SK-N-SH (cell line): ENCODE measurements around the gene PROM1. TPM values are rescaled to one million over a fixed set of nuclear protein-coding genes. Genes with fewer than 3 reads are reported as not detected.

ENCODE experiments used
- CTCF ChIA-PET: fragments of 300-600, 350-600 bp; formaldehyde crosslinking; extraction: SDS; loops from one replicate; lab custom pipeline; 2021; lab: Yijun Ruan, JAX
- POLR2A ChIA-PET: fragments of 350-600 bp; sonication (Branson Sonifier 250); formaldehyde crosslinking; extraction: SDS; loops from one replicate; lab custom pipeline; 2020; ENCODE audit warnings: antibody characterized with exemption, inconsistent platforms; lab: Yijun Ruan, JAX
- DNase-seq: peaks from one replicate; pipeline ENCODE4 v3.0.0; 2012
- H2AFZ ChIP-seq: fragments of 200-600 bp; sonication (generic); 2 replicates; pipeline ENCODE4 v1.8.1; 2016; ENCODE audit warnings: antibody characterized with exemption, mild to moderate bottlenecking, low read depth
- H3F3A ChIP-seq: fragments of 200-600 bp; sonication (generic); replicated peaks from 2 replicates; pipeline ENCODE3; 2016; ENCODE audit warnings: antibody characterized with exemption, mild to moderate bottlenecking; ENCODE audit not compliant: insufficient read depth
- H3K27ac ChIP-seq, 2 experiments: fragments of 200-500 bp in 1 of 2; fragments of 200-600 bp in 1 of 2; sonication (Bioruptor generic) in 1 of 2; sonication (generic), shearing (Covaris generic) in 1 of 2; 2 replicates each; pipeline versions ENCODE4 v1.5.1 to v1.6.1; 2014 to 2016; ENCODE audit warnings: low read depth in 2 of 2, inconsistent platforms in 1 of 2, low read length in 1 of 2, mild to moderate bottlenecking in 1 of 2, mixed read lengths in 1 of 2
- H3K27me3 ChIP-seq: fragments of 200-600 bp; sonication (generic), shearing (Covaris generic); 2 replicates; pipeline ENCODE4 v1.6.1; 2016; ENCODE audit warnings: mixed run types; ENCODE audit not compliant: insufficient read depth
- H3K36me3 ChIP-seq, 2 experiments: fragments of 200-500 bp in 1 of 2; fragments of 200-600 bp in 1 of 2; sonication (Bioruptor generic) in 1 of 2; sonication (generic) in 1 of 2; replicated peaks in 1 of 2; 2 replicates each; pipeline versions ENCODE3 to v1.5.1; 2014 to 2016; ENCODE audit warnings: low read length in 1 of 2, mild to moderate bottlenecking in 1 of 2; ENCODE audit not compliant: insufficient read depth in 2 of 2, control insufficient read depth in 1 of 2
- H3K4me1 ChIP-seq, 2 experiments: fragments of 200-500 bp in 1 of 2; fragments of 200-600 bp in 1 of 2; sonication (Bioruptor generic) in 1 of 2; sonication (generic), shearing (Covaris generic) in 1 of 2; 2 replicates each; pipeline versions ENCODE4 v1.5.1 to v1.6.1; 2014 to 2016; ENCODE audit warnings: low read depth in 1 of 2, low read length in 1 of 2, mixed run types in 1 of 2; ENCODE audit not compliant: insufficient read depth in 2 of 2, control insufficient read depth in 1 of 2
- H3K4me2 ChIP-seq: fragments of 200-600 bp; sonication (generic), shearing (Covaris generic); 2 replicates; pipeline ENCODE4 v1.6.1; 2017; ENCODE audit warnings: mixed run types
- H3K4me3 ChIP-seq, 2 experiments: fragments of 200-500 bp in 1 of 2; fragments of 200-600 bp in 1 of 2; sonication (Bioruptor generic) in 1 of 2; sonication (generic), shearing (Covaris generic) in 1 of 2; 2 replicates each; pipeline versions ENCODE4 v1.5.1 to v1.8.1; 2014 to 2016; ENCODE audit warnings: low read depth in 2 of 2, inconsistent platforms in 1 of 2, low read length in 1 of 2, mild to moderate bottlenecking in 1 of 2, mixed read lengths in 1 of 2, moderate library complexity in 1 of 2
- H3K79me2 ChIP-seq: fragments of 200-600 bp; sonication (generic); 2 replicates; pipeline ENCODE4 v1.8.1; 2017; ENCODE audit warnings: mild to moderate bottlenecking; ENCODE audit not compliant: insufficient read depth
- H3K9ac ChIP-seq: fragments of 200-600 bp; sonication (generic); 2 replicates; pipeline ENCODE4 v1.6.1; 2017; ENCODE audit warnings: mixed run types
- H3K9me2 ChIP-seq: fragments of 200-600 bp; sonication (generic); 2 replicates; pipeline ENCODE4 v1.6.1; 2017; ENCODE audit warnings: mixed run types
- H3K9me3 ChIP-seq: fragments of 200-600 bp; sonication (generic); 2 replicates; pipeline ENCODE4 v1.6.1; 2017; ENCODE audit warnings: mixed run types, mild to moderate bottlenecking, moderate library complexity
- H4K20me1 ChIP-seq: fragments of 200-600 bp; sonication (generic); 2 replicates; pipeline ENCODE4 v1.6.1; 2017; ENCODE audit warnings: mild to moderate bottlenecking, mixed run types; ENCODE audit not compliant: insufficient read depth
- FOXJ3 ChIP-seq: sonication (generic); formaldehyde crosslinking; IDR thresholded peaks from 2 replicates; pipeline ENCODE4 v1.5.1; 2020; ENCODE audit warnings: mild to moderate bottlenecking, missing genetic modification reagents
- JUND ChIP-seq: IDR thresholded peaks from 2 replicates; pipeline ENCODE4 v1.4.0; 2012
- MAX ChIP-seq: IDR thresholded peaks from 2 replicates; pipeline ENCODE4 v1.4.0; 2012; ENCODE audit warnings: low read depth
- NFIC ChIP-seq: IDR thresholded peaks from 2 replicates; pipeline ENCODE4 v1.4.0; 2012; ENCODE audit warnings: borderline replicate concordance
- RAD21 ChIP-seq: IDR thresholded peaks from 2 replicates; pipeline ENCODE4 v1.6.1; 2012; ENCODE audit warnings: mild to moderate bottlenecking, low read length
- REST ChIP-seq: IDR thresholded peaks from 2 replicates; pipeline ENCODE4 v1.6.1; 2012; ENCODE audit warnings: mild to moderate bottlenecking, low read depth, low read length, moderate library complexity
- SIN3A ChIP-seq: IDR thresholded peaks from 2 replicates; pipeline ENCODE4 v1.6.1; 2012; ENCODE audit warnings: low read depth, mild to moderate bottlenecking, low read length, moderate library complexity, borderline replicate concordance
- TAF1 ChIP-seq: IDR thresholded peaks from 2 replicates; pipeline ENCODE4 v1.6.1; 2012; ENCODE audit warnings: low read depth, mild to moderate bottlenecking, low read length, moderate library complexity, borderline replicate concordance
- USF2 ChIP-seq: fragments of 150-350 bp; IDR thresholded peaks from 2 replicates; pipeline ENCODE4 v1.6.1; 2017; ENCODE audit warnings: antibody characterized with exemption, low read length, low read depth, borderline replicate concordance
- ZBTB33 ChIP-seq: IDR thresholded peaks from 2 replicates; pipeline ENCODE4 v1.4.0; 2012; ENCODE audit warnings: low read depth, borderline replicate concordance
- WGBS: methylation state at CpG from one replicate; pipeline ENCODE4 v1.1.6; 2017; ENCODE audit warnings: low lambda C conversion rate; 5-methylcytosine and 5-hydroxymethylcytosine counted together
- polyA plus RNA-seq, 3 experiments: library from polyadenylated mRNA; depleted of rRNA; stranded (reverse); fragments of >200 nt; gene quantifications; 2 replicates each; pipeline ENCODE4 v1.2.3, GENCODE V29; 2012

Gene PROM1
- polyA plus RNA-seq, 1 of the 3 experiments (the other 2 are of a cell fraction): not detected

- H2AFZ ChIP-seq: no peak overlapping the region
- H3K36me3 ChIP-seq: no peaks in the 10 kb centered on the region
- no peak overlapping the region for H3K27ac ChIP-seq
- ChIA-PET POLR2A (no interaction called here), CTCF (interaction anchor here (0.9 to 5.5 kb wide), 10 partner anchors 9 to 518 kb away, joined by 3 to 32 read pairs (median 4); no protein-coding TSS in a partner anchor)
- H3K4me1 ChIP-seq: peaks cover 0 to 9% of the 10 kb centered on the region in 2 experiments; a peak in 1 of 4 replicates
- no peak overlapping the region for H3K4me2 ChIP-seq
- no peak for DNase-seq
- no peaks in the 10 kb centered on the region for H3F3A ChIP-seq
- 56% methylated on average over 4 of the region's 4 CpGs for WGBS
- no peak overlapping the region for H3K9ac ChIP-seq
- H3K27me3 ChIP-seq: no peaks in the 10 kb centered on the region; the same call in 1 of the 2 replicates
- no peaks in the 10 kb centered on the region for H3K9me3 ChIP-seq
- H4K20me1 ChIP-seq: no peaks in the 10 kb centered on the region
- H3K4me3 ChIP-seq: no peak overlapping the region
- no peaks in the 10 kb centered on the region for H3K9me2 ChIP-seq
- TF ChIP-seq ZBTB33 (no peak), JUND (no peak), USF2 (no peak), SIN3A (no peak), FOXJ3 (CRISPR knock-in tag) (no peak), TAF1 (no peak), RAD21 (no peak), NFIC (no peak), REST (no peak), MAX (no peak)
- H3K79me2 ChIP-seq: no peaks in the 10 kb centered on the region
Observed at GRCh38 chr4:15996773-15997172, 87.0 kb downstream of the PROM1 start.
